GM12891 (cell line): Measurements from ENCODE around the gene SLC12A1. TPM values are rescaled to one million over a fixed set of nuclear protein-coding genes. Genes with fewer than 3 reads are reported as not detected.

ENCODE experiments used
- DNase-seq: peaks from one replicate; pipeline ENCODE4 v3.0.0; 2011; ENCODE audit warnings: low spot score; ENCODE audit not compliant: insufficient read length
- FAIRE-seq: peaks from 2 replicates; lab custom pipeline; 2011; peaks lifted over from hg19 to GRCh38; lab: Jason Lieb, UNC
- PAX5 ChIP-seq: IDR thresholded peaks from 2 replicates; pipeline ENCODE4 v1.6.1; 2011; ENCODE audit warnings: low read length, moderate library complexity, mild to moderate bottlenecking; ENCODE audit not compliant: insufficient read depth, severe bottlenecking
- POLR2A ChIP-seq: IDR thresholded peaks from 2 replicates; pipeline ENCODE4 v1.6.1; 2011; ENCODE audit warnings: low read depth, low read length, control low read depth
- POLR2AphosphoS5 ChIP-seq: IDR thresholded peaks from 2 replicates; pipeline ENCODE4 v1.6.1; 2011; ENCODE audit warnings: low read depth, low read length, control low read depth
- POU2F2 ChIP-seq: IDR thresholded peaks from 2 replicates; pipeline ENCODE4 v1.6.1; 2011; ENCODE audit warnings: low read depth, mild to moderate bottlenecking, control low read depth, low read length, moderate library complexity
- SPI1 ChIP-seq: IDR thresholded peaks from 2 replicates; pipeline ENCODE4 v1.6.1; 2011; ENCODE audit warnings: low read depth, low read length, control low read depth
- TAF1 ChIP-seq: IDR thresholded peaks from 2 replicates; pipeline ENCODE4 v1.6.1; 2011; ENCODE audit warnings: low read depth, low read length, control low read depth
- polyA plus RNA-seq: library from polyadenylated mRNA; unstranded; fragments of >200 nt; gene quantifications from one replicate; pipeline ENCODE4 v1.2.1, GENCODE V29; 2012; ENCODE audit warnings: low read depth, missing spikeins, inconsistent platforms; ENCODE audit not compliant: missing spikeins

Gene SLC12A1
- 0.01 TPM for polyA plus RNA-seq

GRCh38 chr15:48205981-48206380 is at the start of gene SLC12A1:
Gene SLC12A1 (plus strand): TSS chr15:48206302. CDS start chr15:48207720, 1,418 bp downstream.
- no peak for FAIRE-seq
- TF ChIP-seq POLR2A (no peak), PAX5 (no peak), POU2F2 (no peak)
- DNase-seq = no peak

GRCh38 chr15:48168616-48169015 is 37.5 kb upstream of the SLC12A1 start:
- no peak for DNase-seq
- FAIRE-seq = no peak
- no peak for TF ChIP-seq SPI1
- TF ChIP-seq POLR2AphosphoS5 = no peak
- no peak for TF ChIP-seq POLR2A
- no peak for TF ChIP-seq TAF1
- no peak for TF ChIP-seq POU2F2
- TF ChIP-seq PAX5 = no peak

GRCh38 chr15:48170981-48171380 is 35.1 kb upstream of the SLC12A1 start:
- no peak for TF ChIP-seq SPI1
- no peak for TF ChIP-seq POLR2AphosphoS5
- no peak for TF ChIP-seq POLR2A
- TF ChIP-seq POU2F2 = no peak
- no peak for TF ChIP-seq PAX5
- no peak for TF ChIP-seq TAF1
- FAIRE-seq (no peak), DNase-seq (no peak)

- TF ChIP-seq SPI1 = 0 out of 2 replicates have a peak, but pooled peaks have one; percentile 12
- no peak for TF ChIP-seq TAF1
- FAIRE-seq (peak; percentile 9), DNase-seq (no peak)
Measured at GRCh38 chr15:48175126-48175525, 31.0 kb upstream of the SLC12A1 start.

- TF ChIP-seq SPI1 (no peak), TAF1 (no peak), PAX5 (no peak), POLR2AphosphoS5 (no peak), POLR2A (no peak), POU2F2 (no peak)
- FAIRE-seq = no peak
- DNase-seq = no peak
Measured at GRCh38 chr15:48176112-48176511, 30.0 kb upstream of the SLC12A1 start.

GRCh38 chr15:48176957-48177356 is 29.1 kb upstream of the SLC12A1 start:
- FAIRE-seq (peak; percentile 62), DNase-seq (no peak)
- TF ChIP-seq POU2F2 = no peak
- TF ChIP-seq SPI1 = no peak
- TF ChIP-seq PAX5 = no peak
- TF ChIP-seq POLR2A = no peak
- TF ChIP-seq TAF1 = no peak
- no peak for TF ChIP-seq POLR2AphosphoS5

GRCh38 chr15:48177383-48177765 is 28.7 kb upstream of the SLC12A1 start:
- FAIRE-seq (peak; percentile 79), DNase-seq (no peak)
- no peak for TF ChIP-seq PAX5

- DNase-seq (peak; percentile 66), FAIRE-seq (peak; percentile 71)
- TF ChIP-seq POU2F2 = peak; percentile 21; the same call in 1 of the 2 replicates
- no peak for TF ChIP-seq POLR2AphosphoS5
- TF ChIP-seq POLR2A = no peak
Measured at GRCh38 chr15:48177766-48178647, 28.1 kb upstream of the SLC12A1 start, which contains the start of gene MYEF2. Gene MYEF2 (minus strand): TSS chr15:48178295. CDS start chr15:48178237, 58 bp downstream.

GRCh38 chr15:48178648-48178931 is 27.5 kb upstream of the SLC12A1 start:
- FAIRE-seq (no peak), DNase-seq (no peak)
- no peak for TF ChIP-seq POLR2AphosphoS5
- no peak for TF ChIP-seq TAF1
- no peak for TF ChIP-seq PAX5
- no peak for TF ChIP-seq SPI1
- TF ChIP-seq POU2F2 = no peak
- TF ChIP-seq POLR2A = no peak

GRCh38 chr15:48182749-48183148 is 23.4 kb upstream of the SLC12A1 start:
- DNase-seq = no peak
- FAIRE-seq = no peak

More at GRCh38 chr15:48182749-48183148, 23.4 kb upstream of the SLC12A1 start:
- no peak for TF ChIP-seq PAX5
- TF ChIP-seq POLR2A = no peak
- TF ChIP-seq TAF1 = no peak
- no peak for TF ChIP-seq POLR2AphosphoS5
- no peak for TF ChIP-seq POU2F2
- TF ChIP-seq SPI1 = no peak
